Head of caudate nucleus (tissue), 42 donors: ENCODE results near the gene FCHSD2.
"Not testable (repeated sequence)": the region's sequence is repeated elsewhere in the genome, so short reads cannot be mapped to it uniquely, and the experiment has no call there.

Experiments
- DNase-seq, 42 donors: peaks; one replicate each; pipeline versions ENCODE4 v3.0.0 to v3.0.0-alpha.2; 2020 to 2021; ENCODE audit warnings: mixed read lengths in 7 of 42
- intact Hi-C: fragments of 100-400 bp; cut with DNase I; formaldehyde crosslinking; loops from one replicate; pipeline ENCODE4 v1.15.0; 2022

FCHSD2 gene

DNA sequence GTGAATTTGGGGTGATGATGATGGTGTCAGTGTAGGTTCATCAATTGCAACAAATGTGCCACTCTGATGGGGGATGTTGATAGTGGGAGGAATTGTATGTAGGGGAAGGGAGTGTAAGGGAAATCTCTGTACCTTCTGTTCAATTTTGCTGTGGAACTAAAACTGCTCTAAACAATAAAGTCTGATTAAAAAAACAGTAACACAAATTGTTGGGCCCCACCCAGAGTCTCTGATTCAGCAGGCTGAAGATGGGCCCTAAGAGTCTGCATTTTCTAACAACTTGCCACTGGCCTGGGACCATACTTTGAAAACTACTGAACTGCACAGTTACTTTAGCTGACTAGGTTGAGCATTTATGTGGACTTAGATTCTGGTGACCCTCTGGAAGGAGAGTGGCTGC is 214.7 kb downstream of the FCHSD2 start:
- intact Hi-C loops, result loop anchor here (10.0 kb wide), 1 partner anchor 217 kb away; the partner anchor contains the start of gene FCHSD2
- DNase-seq, result no peak

DNA sequence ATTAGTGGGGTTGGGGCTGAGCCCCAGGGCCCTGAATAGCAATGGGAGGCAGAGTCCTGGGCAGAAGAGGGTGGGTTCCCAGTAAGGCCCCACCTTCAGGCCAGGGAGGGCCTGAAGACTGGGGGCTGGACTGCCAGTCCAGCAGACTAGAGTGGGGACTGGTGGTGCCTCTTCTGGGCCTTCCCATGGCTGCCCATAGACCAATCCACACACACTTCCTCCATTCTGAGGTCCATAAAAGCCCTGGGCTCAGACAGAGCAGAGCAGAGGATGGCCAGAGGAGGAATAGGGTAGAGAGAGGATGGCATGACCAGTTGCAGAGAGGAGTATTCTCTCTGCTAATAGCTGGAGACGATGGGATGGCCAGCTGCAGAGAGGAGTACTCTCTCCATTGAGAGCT is 216.0 kb downstream of the FCHSD2 start:
- DNase-seq, result no peak
- intact Hi-C loops, result loop anchor here (10.0 kb wide), 1 partner anchor 219 kb away; the partner anchor contains the start of gene FCHSD2

- intact Hi-C loops, result loop anchor here (10.0 kb wide), 1 partner anchor 219 kb away; the partner anchor contains the start of gene FCHSD2
These were observed 216.5 kb downstream of the FCHSD2 start for GRCh38 chr11:72925656-72926055.

DNA sequence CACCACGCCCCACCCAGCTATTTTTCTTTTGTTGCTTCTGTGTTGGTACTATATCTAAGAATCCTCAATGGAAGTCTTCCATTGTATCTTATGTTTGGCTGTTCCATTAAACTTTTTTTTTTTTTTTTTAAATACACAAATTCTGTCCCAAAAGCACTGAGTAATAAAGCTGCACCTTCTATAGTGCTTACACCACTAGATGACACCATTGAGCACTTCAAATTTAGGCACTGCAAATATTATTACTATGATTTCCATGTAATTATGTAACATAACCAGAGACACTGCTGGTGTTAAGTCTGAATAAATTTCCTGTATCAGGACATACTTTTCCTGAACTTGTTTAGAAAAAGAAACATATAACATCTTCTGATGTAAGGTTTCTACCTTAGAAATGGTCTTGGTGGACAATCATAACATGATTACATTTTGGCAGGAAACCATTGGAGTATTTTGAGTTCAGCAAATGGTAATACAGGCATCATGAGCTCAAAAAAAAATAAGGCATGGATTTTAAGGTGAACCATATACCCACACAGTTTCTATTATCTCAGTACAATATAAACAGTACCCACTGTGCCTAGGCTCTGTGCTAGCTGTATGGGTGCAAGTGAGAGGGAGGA is 217.4 kb downstream of the FCHSD2 start:
- no peak for DNase-seq
- intact Hi-C loops, result loop anchor here (10.0 kb wide), 1 partner anchor 220 kb away; the partner anchor contains the start of gene FCHSD2

More at GRCh38 chr11:72925656-72926055, 216.5 kb downstream of the FCHSD2 start:
- no peak for DNase-seq

DNA sequence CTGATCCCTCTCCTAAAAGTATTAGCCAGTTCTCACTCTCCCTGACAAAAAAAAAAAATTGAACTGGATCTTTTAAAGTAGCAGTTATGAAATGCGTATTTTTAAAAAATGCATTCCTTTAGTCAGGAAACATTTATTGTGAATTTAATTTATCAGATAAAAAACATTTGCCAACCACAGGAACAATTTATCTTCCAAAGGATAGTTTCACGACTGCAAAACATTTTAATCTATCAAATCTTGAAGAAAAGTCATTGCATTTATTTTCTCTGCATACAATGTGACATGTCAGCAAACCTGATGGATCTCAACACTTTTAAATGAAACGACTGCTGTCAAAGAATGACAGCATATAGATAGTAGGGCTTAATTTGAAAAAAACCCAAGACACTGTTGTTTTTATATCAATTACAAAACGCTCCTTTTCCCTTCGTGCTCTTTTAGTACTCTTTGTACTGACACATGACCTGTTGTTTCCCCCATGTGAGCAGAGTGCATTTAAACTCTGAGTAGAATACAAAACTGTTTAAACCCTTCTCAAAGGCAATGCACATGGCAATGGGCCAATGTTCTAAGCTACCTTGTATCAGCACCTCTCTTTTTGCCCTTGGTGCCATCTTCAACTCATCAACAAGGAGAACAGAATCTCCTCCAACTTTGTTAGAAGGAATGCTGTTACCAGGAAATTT is 220.9 kb downstream of the FCHSD2 start:
- peak in 1 of 42 donors; percentile 22 for DNase-seq
- intact Hi-C loops, result loop anchor here (10.0 kb wide), 1 partner anchor 224 kb away; the partner anchor contains the start of gene FCHSD2

DNA sequence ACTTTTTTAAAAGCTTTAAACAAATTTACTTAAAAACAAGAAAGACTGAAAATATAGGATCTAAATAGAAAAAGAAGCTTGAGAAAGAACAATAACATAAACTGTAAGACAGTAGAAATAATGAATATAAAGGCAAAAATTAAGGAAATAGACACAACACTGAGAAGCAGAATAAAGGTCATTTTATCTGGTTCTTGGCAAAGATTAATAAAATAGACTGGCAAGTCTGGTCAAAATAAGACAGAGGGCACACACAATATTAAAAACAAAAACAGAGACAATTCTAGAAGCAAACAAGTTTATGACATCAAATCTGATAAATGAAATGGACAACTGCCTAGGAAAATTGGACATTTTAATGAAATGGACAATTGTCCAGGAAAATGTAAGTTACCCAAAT is 222.1 kb downstream of the FCHSD2 start:
- intact Hi-C loops, result loop anchor here (10.0 kb wide), 1 partner anchor 225 kb away; the partner anchor contains the start of gene FCHSD2
- no peak for DNase-seq

GRCh38 chr11:72918851-72919250 is 223.3 kb downstream of the FCHSD2 start:
- intact Hi-C loops, result no loop called here
- no peak for DNase-seq

DNA sequence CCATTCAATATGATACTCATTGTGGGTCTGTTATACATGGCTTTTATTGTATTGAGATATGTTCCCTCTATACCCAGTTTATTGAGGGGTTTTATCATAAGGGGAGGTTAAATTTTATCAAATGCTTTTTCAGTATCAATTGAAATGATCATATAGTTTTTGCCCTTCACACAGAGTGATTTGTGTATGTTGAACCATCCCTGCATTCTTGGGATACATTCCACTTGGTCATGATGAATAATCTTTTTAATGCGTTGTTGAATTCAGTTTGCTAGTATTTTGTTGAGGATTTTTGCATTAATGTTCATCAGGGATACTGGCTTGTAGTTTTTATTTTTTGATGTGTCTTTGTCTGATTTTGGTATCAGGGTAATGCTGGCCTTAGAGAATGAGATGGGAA is 229.9 kb downstream of the FCHSD2 start:
- intact Hi-C loops, result no loop called here
- DNase-seq, result no peak

- DNase-seq, intact Hi-C loops: not testable (repeated sequence)
These were observed 232.3 kb downstream of the FCHSD2 start for GRCh38 chr11:72909558-72910388.

DNA sequence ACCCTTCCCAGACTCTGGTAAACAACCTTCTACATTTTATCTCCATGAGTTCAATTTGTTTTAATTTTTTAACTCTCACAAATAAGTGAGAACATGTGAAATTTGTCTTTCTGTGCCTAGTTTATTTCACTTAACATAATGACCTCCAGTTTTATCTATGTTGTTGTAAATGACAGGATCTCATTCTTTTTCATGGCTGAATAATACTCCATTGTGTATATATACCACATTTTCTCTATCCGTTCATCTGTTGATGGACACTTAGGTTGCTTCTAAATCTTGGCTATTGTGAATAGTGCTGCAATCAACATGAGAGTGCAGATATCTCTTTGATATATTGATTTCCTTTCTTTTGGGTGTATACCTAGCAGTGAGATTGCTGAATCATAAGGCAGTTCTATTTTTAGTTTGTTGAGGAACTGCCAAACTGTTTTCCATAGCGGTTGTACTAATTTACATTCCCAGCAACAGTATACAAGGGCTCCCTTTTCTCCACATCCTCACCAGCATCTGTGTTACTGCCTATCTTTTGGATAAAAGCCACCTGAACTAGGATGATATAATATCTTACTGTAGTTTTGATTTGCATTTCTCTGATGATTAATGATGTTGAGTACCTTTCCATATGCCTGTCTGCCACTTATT is 234.0 kb downstream of the FCHSD2 start:
- DNase-seq, result no peak
- intact Hi-C loops, result no loop called here

DNA sequence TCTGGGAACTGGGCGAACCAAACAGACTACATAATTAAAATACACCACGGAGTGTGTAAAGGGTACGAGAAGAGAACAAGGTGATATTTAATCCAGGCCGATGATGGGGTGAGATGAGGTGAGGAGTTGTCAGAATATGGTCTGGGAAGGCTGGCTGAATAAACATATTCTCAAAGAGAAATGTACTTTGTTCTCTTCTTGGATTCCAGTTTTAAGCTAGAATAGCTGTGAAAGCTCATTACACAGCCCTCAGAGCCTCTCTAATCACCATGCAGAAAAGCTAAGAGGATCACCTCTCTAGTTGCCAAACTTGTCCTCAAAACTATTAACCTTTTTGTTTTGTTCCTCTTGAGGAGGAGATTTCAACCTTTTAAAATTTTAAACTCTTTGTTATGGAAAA is 238.1 kb downstream of the FCHSD2 start:
- no peak for DNase-seq
- intact Hi-C loops, result no loop called here

DNA sequence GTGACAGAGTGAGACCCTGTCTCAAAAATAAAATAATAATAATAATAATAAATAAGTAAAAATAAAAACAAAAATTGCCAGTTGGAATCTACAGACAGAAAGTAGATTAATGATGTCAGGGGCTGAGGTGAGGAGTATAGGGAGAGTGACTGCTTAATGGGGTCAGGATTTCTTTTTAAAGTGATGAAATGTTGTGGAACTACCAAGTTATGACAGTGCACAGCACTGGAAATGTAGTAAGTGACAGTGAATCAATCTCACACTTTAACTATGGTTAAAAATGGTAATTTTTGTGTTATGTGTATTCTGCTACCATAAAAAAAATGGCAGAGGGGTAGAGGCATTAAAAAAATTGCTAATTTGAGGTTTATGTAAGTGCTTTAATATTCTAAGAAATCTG is 240.7 kb downstream of the FCHSD2 start:
- intact Hi-C loops, result no loop called here
- no peak for DNase-seq

GRCh38 chr11:72900013-72900412 is 242.1 kb downstream of the FCHSD2 start:
- intact Hi-C loops, result no loop called here
- no peak for DNase-seq

DNA sequence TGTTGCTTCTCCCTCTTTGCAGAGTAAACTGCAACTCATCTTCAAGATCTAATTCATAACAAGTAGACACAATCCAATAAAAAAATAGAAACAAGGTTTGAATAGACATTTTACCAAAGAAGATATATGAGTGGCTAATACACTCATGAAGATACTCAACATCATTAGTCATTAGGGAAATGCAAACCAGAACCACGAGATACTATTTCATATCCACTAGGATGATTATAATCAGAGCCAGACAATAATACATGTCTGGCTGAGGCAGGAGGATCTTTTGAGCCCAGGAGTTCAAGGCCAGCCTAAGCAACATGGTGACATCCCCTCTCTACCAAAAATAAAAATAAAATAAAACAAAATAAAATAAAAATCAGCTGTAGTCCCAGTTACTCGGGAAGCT is 242.9 kb downstream of the FCHSD2 start:
- no peak for DNase-seq
- intact Hi-C loops, result no loop called here

- intact Hi-C loops, result no loop called here
- no peak for DNase-seq
These were observed 244.6 kb downstream of the FCHSD2 start for GRCh38 chr11:72897506-72897905.

GRCh38 chr11:72896431-72896830 is 245.7 kb downstream of the FCHSD2 start:
- intact Hi-C loops, result no loop called here
- DNase-seq, result no peak

- intact Hi-C loops, result no loop called here
- no peak for DNase-seq
These were observed 251.2 kb downstream of the FCHSD2 start for GRCh38 chr11:72890881-72891280.

DNA sequence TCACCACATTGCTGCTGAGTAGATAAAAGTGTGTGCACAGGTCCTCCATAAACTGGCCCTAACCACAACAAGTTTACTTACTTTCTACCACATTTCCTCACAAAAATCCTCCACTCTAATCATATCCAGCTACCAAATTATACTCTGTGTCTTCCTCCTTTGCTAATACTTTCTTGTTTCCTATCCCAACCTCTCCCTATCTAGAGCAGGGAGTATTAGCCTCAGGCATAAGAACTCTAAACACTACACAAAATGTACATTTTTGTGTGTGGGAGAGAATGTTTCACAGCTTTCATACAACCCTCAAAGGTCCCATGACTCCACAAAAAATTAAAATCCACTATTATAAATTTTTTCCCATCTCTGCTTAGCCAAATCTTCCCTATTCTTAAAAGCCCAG is 255.5 kb downstream of the FCHSD2 start:
- intact Hi-C loops, result no loop called here

More for the DNA sequence above, 255.5 kb downstream of the FCHSD2 start:
- DNase-seq, result no peak
